Natural killer cell (primary cell): Measurements from ENCODE around the gene SYMPK. TPM values are rescaled to one million over a fixed set of nuclear protein-coding genes. Genes with fewer than 3 reads are reported as not detected.
A peak's percentile ranks its signal among the peaks of the same experiment; 100 is the strongest.

Source experiments
- ATAC-seq, 3 donors: fragments of 150-1000 bp in 2 of 3; fragments of 200-7000 bp in 1 of 3; cut with Tn5 transposase; 1 replicate in 1 of 3; 2 replicates in 2 of 3; pipeline ENCODE4 v1.10.0; 2021; ENCODE audit warnings: mild to moderate bottlenecking in 2 of 3, moderate library complexity in 2 of 3
- DNase-seq, 2 donors: peaks; one replicate each; pipeline versions ENCODE4 v3.0.0 to v3.0.0-alpha.2; 2013 to 2021; ENCODE audit warnings: mixed read lengths in 1 of 2
- H3K27ac ChIP-seq: one replicate; pipeline ENCODE4 v1.5.1; 2013; ENCODE audit warnings: mild to moderate bottlenecking, low read length
- H3K27me3 ChIP-seq: one replicate; pipeline ENCODE4 v1.6.1; 2013; ENCODE audit warnings: low read length; ENCODE audit not compliant: control insufficient read depth, insufficient read depth
- H3K36me3 ChIP-seq: one replicate; pipeline ENCODE4 v1.6.1; 2013; ENCODE audit warnings: low read length; ENCODE audit not compliant: control insufficient read depth, insufficient read depth
- H3K4me1 ChIP-seq: one replicate; pipeline ENCODE4 v1.6.1; 2013; ENCODE audit warnings: low read length; ENCODE audit not compliant: control insufficient read depth, insufficient read depth
- H3K4me3 ChIP-seq: one replicate; pipeline ENCODE4 v1.5.1; 2013; ENCODE audit warnings: low read length
- H3K9me3 ChIP-seq: one replicate; pipeline ENCODE4 v1.6.1; 2013; ENCODE audit warnings: low read length; ENCODE audit not compliant: control insufficient read depth, insufficient read depth
- H3K27ac Mint-ChIP-seq, 2 donors: one replicate each; pipeline ENCODE4 v1.8.0; 2022; ENCODE audit warnings: mild to moderate bottlenecking in 2 of 2, mixed read lengths in 2 of 2, moderate library complexity in 1 of 2
- H3K27me3 Mint-ChIP-seq, 2 donors: one replicate each; pipeline ENCODE4 v1.8.0; 2022; ENCODE audit warnings: low read depth in 2 of 2, mixed read lengths in 2 of 2
- H3K36me3 Mint-ChIP-seq: one replicate; pipeline ENCODE4 v1.8.0; 2022; ENCODE audit warnings: mixed read lengths
- H3K4me1 Mint-ChIP-seq, 2 donors: one replicate each; pipeline ENCODE4 v1.8.0; 2022; ENCODE audit warnings: mixed read lengths in 2 of 2
- H3K4me3 Mint-ChIP-seq: one replicate; pipeline ENCODE4 v1.8.0; 2022; ENCODE audit warnings: mild to moderate bottlenecking, moderate library complexity, mixed read lengths
- H3K9me3 Mint-ChIP-seq, 2 donors: one replicate each; pipeline ENCODE4 v1.8.0; 2022; ENCODE audit warnings: mixed read lengths in 2 of 2
- WGBS: methylation state at CpG from one replicate; pipeline ENCODE4 v1.1.7; 2013; ENCODE audit warnings: missing lambda C conversion rate; ENCODE audit not compliant: insufficient coverage; 5-methylcytosine and 5-hydroxymethylcytosine counted together
- intact Hi-C: fragments of 100-400 bp; cut with micrococcal nuclease; formaldehyde crosslinking; loops from one replicate; pipeline ENCODE4 v1.14.2; 2022
- total RNA-seq, 4 donors: library from RNA; stranded (reverse); fragments of 120-200 nt in 1 of 4; gene quantifications; one replicate each; pipeline versions ENCODE4 v1.2.3 to v1.2.4, GENCODE V29; 2013 to 2022
- TF ChIP-seq, protein P1 (sequence below): fragments of 200-600 bp; IDR thresholded peaks from one replicate; pipeline ENCODE4 v1.8.0; 2022; ENCODE audit warnings: antibody characterized with exemption

Gene SYMPK
- total RNA-seq, 3 donors from 2014 or later (not counting 1 experiment from before 2014, with no cell fraction given) = 86.4 to 94.8 (median 86.7) TPM

DNA sequence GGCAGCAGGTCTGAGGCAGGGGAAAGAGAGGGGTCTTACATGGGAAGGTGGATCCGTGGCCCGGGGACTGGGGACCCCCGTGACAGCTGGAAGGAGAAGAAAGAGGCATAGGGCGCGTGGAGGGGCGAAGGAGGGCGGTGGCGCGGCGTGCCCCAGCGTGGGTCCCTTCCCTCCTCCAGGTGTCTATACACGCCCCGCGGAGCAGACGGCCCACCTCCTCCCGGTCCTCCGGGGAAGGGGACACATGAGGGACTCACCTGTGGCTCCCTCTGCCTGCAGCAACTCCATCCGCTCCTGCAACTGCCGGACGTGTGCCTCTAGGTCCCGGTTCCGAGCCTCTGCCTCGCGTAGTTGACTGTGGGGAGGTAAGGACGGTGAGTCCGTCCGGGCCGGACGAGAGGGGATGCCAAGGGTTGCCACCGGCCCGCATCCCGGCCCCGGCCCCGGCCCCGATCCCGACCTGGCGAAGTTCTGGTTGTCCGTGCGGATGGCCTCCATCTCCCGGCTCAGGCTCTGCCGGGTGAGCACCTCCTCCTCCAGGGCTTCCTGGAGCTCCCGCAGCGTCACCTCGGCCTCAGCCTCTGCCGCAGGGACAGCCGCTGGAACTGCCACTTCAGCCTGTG lies 91.5 kb downstream of the SYMPK start:
- Mint-ChIP-seq H3K4me1 (peaks cover 5 to 28% of the 10 kb centered on the region in 2 donors), H3K9me3 (no peaks in the 10 kb centered on the region), H3K4me3 (peak overlapping the region; percentile 64), H3K36me3 (no peaks in the 10 kb centered on the region), H3K27ac (peak overlapping the region in 1 of 2 donors; percentile 91), H3K27me3 (no peaks in the 10 kb centered on the region)
- Histone ChIP-seq H3K36me3 (no peaks in the 10 kb centered on the region), H3K4me1 (peaks cover 31% of the 10 kb centered on the region), H3K9me3 (no peaks in the 10 kb centered on the region), H3K27ac (no peak overlapping the region), H3K4me3 (no peak overlapping the region), H3K27me3 (peaks cover 6% of the 10 kb centered on the region)
- ATAC-seq (no peak), DNase-seq (no peak)
- intact Hi-C loops = loop anchor here (2.0 to 10.0 kb wide), 3 partner anchors 93 to 243 kb away; partner anchors contain the start of genes FOXA3 and SYMPK
- whole genome bisulfite sequencing = 92% methylated on average over 46 of the region's 46 CpGs
- TF ChIP-seq, protein P1, sequence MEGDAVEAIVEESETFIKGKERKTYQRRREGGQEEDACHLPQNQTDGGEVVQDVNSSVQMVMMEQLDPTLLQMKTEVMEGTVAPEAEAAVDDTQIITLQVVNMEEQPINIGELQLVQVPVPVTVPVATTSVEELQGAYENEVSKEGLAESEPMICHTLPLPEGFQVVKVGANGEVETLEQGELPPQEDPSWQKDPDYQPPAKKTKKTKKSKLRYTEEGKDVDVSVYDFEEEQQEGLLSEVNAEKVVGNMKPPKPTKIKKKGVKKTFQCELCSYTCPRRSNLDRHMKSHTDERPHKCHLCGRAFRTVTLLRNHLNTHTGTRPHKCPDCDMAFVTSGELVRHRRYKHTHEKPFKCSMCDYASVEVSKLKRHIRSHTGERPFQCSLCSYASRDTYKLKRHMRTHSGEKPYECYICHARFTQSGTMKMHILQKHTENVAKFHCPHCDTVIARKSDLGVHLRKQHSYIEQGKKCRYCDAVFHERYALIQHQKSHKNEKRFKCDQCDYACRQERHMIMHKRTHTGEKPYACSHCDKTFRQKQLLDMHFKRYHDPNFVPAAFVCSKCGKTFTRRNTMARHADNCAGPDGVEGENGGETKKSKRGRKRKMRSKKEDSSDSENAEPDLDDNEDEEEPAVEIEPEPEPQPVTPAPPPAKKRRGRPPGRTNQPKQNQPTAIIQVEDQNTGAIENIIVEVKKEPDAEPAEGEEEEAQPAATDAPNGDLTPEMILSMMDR = no peak

DNA sequence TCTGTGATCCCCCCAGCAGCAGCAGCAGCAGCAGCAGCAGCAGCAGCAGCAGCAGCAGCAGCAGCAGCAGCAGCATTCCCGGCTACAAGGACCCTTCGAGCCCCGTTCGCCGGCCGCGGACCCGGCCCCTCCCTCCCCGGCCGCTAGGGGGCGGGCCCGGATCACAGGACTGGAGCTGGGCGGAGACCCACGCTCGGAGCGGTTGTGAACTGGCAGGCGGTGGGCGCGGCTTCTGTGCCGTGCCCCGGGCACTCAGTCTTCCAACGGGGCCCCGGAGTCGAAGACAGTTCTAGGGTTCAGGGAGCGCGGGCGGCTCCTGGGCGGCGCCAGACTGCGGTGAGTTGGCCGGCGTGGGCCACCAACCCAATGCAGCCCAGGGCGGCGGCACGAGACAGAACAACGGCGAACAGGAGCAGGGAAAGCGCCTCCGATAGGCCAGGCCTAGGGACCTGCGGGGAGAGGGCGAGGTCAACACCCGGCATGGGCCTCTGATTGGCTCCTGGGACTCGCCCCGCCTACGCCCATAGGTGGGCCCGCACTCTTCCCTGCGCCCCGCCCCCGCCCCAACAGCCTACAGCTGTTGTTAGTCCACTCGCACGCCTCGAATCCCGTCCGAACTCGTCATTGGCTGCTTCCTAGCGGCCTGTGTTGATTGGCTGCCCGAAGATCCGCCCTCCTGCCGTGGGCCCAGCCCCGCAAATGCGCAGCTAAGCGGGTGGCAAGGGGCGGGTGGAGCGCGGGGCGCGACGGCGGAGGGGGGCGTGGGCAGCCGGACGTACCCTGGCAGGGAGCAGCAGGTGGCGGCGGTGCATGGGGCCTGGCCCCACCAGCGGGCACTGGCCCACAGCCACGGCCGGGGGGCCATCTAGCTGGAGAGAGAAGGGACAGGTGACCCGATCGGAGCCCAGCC lies 92.5 kb downstream of the SYMPK start:
- TF ChIP-seq, protein P1 = peak; percentile 99
- peak overlapping the region; percentile 61 for H3K27ac ChIP-seq
- intact Hi-C loops = loop anchor here (1.0 to 10.0 kb wide), 6 partner anchors 9 to 244 kb away; partner anchors contain the start of genes FOXA3 and SYMPK
- Mint-ChIP-seq H3K27ac (peak overlapping the region; percentile 91 to 92), H3K4me3 (peak overlapping the region; percentile 90), H3K27me3 (no peaks in the 10 kb centered on the region), H3K4me1 (peaks cover 5 to 28% of the 10 kb centered on the region in 2 donors), H3K36me3 (no peaks in the 10 kb centered on the region), H3K9me3 (no peaks in the 10 kb centered on the region)
- peaks cover 10% of the 10 kb centered on the region for H3K27me3 ChIP-seq
- WGBS = 2% methylated on average over 79 of the region's 79 CpGs
- no peaks in the 10 kb centered on the region for H3K9me3 ChIP-seq
- H3K36me3 ChIP-seq = no peaks in the 10 kb centered on the region
- peak overlapping the region; percentile 45 for H3K4me3 ChIP-seq
- H3K4me1 ChIP-seq = peaks cover 31% of the 10 kb centered on the region
- peak; percentile 91 to 95 for DNase-seq
- peak; percentile 73 to 89 (median 74) for ATAC-seq

DNA sequence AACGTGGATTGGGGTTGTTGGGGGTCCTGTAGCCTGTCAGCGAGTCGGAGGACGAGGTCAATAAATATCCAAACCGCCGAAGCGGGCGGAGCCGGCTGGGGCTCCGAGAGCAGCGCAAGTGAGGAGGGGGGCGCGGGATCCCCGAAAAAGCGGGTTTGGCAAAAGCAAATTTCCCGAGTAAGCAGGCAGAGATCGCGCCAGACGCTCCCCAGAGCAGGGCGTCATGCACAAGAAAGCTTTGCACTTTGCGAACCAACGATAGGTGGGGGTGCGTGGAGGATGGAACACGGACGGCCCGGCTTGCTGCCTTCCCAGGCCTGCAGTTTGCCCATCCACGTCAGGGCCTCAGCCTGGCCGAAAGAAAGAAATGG lies 93.1 kb downstream of the SYMPK start:
- Mint-ChIP-seq H3K27ac (peak overlapping the region; percentile 91 to 92), H3K9me3 (no peaks in the 10 kb centered on the region), H3K4me3 (peak overlapping the region; percentile 90), H3K36me3 (no peaks in the 10 kb centered on the region), H3K4me1 (peaks cover 5 to 28% of the 10 kb centered on the region in 2 donors), H3K27me3 (peaks cover 0 to 3% of the 10 kb centered on the region in 2 donors)
- Histone ChIP-seq H3K27me3 (peaks cover 11% of the 10 kb centered on the region), H3K9me3 (no peaks in the 10 kb centered on the region), H3K4me1 (peaks cover 31% of the 10 kb centered on the region), H3K4me3 (peak overlapping the region; percentile 45), H3K27ac (peak overlapping the region; percentile 61), H3K36me3 (no peaks in the 10 kb centered on the region)
- DNase-seq = peak; percentile 69 to 85
- TF ChIP-seq, protein P1 = no peak
- under 1% methylated on average over 28 of the region's 28 CpGs for WGBS
- intact Hi-C loops = loop anchor here (1.0 to 10.0 kb wide), 6 partner anchors 9 to 245 kb away; partner anchors contain the start of genes FOXA3 and SYMPK
- peak; percentile 42 to 65 (median 44) for ATAC-seq
